ENCODE results near the gene GMEB2.
A peak's percentile ranks its signal among the peaks of the same experiment; 100 is the strongest.
"Not testable (repeated sequence)": the region's sequence is repeated elsewhere in the genome, so short reads cannot be mapped to it uniquely, and the experiment has no call there.

The GMEB2 gene

DNA sequence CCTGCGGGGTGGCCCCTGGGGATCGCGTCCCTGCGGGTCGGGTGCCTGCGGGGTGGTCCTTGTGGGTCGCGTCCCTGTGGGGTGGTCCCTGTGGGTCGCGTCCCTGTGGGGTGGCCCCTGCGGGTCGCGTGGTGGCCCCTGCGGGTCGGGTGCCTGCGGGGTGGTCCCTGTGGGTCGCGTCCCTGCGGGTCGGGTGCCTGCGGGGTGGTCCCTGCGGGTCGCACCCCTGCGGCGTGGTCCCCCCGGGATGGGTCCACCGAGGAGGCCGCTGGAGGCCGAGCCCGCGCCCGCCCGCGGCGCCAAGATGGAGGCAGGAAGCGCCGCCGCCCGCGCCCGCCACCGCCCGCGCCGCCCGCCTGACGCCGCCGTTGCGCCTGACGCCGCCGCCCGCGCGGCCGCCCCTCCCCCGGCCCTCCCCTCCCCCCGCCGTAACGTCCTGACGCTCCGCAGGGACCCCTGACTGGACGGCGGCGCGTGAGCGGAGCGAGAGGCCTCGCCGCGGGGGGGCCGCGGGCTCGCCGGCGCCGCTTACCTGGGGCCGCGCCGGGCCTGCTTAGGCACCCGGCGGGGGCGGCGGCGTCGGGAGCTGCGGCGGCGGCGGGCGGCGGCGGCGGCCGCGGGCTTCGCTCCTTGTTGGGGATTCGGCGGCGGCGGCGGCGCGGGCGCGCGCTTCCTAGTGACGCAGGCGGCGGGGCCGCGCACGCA lies at the start of gene GMEB2:
Gene GMEB2, minus strand, starts transcription at position 678 of the 705 bp plus-strand sequence. CDS start 7,704 bp downstream, outside the sequence.
- DNase-seq (ENCODE audit: low spot score) = peak; percentile 85

GRCh38 chr20:63675681-63676368 lies 48.9 kb upstream of the GMEB2 start:
- DNase-seq (ENCODE audit: low spot score) = no peak

DNA sequence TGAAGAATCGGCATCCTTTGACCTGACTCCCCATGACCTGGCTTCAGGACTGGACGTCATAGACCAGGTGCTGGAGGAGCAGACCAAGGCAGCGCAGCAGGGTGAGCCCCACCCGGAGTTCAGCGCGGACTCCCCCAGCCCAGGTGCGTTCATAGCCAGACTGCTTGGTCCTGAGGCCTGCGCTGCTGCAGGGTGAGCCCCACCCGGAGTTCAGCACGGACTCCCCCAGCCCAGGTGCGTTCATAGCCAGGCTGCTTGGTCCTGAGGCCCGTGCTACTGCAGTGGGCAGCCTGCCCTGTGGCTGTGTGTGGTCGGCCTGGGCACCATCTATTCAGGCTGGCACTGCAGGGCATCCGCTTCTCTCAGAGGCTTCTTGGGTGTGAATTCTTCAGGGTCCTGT lies 47.0 kb upstream of the GMEB2 start:
- DNase-seq (ENCODE audit: low spot score) = no peak

DNA sequence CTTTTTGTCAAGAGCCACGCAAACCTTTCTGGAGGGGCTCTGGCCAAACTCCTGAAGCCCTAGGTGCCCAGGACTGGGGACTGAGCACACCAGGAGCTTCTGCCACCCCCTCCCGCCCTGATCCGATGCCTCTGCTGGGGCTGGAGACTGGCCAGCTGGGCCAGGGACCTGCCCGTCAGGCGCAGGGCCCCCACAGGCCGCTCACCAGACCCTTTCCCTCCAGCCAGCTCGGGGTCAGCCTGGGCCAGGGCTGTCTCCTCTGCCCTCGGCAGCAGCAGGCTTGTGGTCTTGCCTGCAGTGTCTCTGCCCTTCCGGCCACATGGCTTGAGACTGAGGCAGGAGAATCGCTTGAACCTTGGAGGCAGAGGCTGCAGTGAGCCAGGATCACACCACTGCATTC lies 45.8 kb upstream of the GMEB2 start:
- DNase-seq (ENCODE audit: low spot score) = no peak

DNA sequence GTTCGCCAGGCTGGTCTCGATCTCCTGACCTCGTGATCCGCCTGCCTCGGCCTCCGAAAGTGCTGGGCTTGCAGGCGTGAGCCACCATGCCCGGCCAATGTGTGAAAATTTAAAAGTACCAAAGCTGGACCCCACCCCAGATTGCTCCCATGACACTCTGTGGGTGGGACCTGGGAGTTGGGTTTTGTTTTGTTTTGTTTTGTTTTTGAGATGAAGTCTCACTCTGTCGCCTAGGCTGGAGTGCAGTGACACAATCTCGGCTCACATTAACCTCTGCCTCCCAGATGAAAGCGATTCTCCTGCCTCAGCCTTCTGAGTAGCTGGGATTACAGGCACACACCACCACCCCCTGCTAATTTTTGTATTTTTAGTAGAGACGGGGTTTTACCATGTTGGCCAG lies 44.8 kb upstream of the GMEB2 start:
- not testable (repeated sequence) for DNase-seq (ENCODE audit: low spot score)

GRCh38 chr20:63668351-63668750 lies 41.5 kb upstream of the GMEB2 start:
- no peak for DNase-seq (ENCODE audit: low spot score)

DNA sequence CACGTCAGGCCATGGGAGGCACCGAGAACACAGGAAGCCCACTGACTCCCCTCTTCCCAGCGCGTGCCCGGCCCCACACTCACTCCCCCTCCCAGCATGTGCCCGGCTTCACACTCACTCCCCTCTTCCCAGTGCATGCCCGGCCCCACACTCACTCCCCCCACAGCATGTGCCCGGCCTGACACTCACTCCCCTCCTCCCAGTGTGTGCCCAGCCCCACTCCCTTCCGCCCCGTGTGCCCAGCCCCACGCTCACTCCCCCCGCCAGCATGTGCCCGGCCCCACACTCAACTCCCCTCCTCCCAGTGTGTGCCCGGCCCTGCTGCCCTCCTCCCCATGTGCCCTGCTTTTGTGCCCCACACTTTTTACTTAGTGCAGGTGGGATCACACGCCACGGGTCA lies 41.0 kb upstream of the GMEB2 start:
- DNase-seq (ENCODE audit: low spot score) = no peak

DNA sequence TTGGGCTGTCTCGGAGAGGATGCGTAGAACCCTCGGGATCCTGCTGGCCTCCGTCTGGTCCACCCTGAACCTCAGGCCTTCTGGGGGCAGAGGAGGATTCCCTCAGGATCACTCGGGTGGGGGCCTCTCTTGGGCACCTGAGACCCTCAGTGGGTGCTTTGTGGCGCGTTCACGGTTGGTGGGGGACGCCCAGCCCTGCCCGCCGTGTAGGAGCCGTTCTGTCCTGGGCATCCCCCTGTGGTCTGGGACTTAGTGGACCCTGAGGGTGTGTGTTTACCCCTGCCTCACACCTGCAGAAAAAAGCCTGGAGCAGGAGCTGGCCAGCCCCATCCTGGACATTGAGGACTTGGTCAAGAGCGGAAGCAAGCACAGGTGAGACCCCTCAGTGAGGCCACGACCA lies 38.8 kb upstream of the GMEB2 start:
- no peak for DNase-seq (ENCODE audit: low spot score)

- no peak for DNase-seq (ENCODE audit: low spot score)
Measured at GRCh38 chr20:63664861-63665594, 38.1 kb upstream of the GMEB2 start.

- no peak for DNase-seq (ENCODE audit: low spot score)
Measured at GRCh38 chr20:63664143-63664851, 37.4 kb upstream of the GMEB2 start.

DNA sequence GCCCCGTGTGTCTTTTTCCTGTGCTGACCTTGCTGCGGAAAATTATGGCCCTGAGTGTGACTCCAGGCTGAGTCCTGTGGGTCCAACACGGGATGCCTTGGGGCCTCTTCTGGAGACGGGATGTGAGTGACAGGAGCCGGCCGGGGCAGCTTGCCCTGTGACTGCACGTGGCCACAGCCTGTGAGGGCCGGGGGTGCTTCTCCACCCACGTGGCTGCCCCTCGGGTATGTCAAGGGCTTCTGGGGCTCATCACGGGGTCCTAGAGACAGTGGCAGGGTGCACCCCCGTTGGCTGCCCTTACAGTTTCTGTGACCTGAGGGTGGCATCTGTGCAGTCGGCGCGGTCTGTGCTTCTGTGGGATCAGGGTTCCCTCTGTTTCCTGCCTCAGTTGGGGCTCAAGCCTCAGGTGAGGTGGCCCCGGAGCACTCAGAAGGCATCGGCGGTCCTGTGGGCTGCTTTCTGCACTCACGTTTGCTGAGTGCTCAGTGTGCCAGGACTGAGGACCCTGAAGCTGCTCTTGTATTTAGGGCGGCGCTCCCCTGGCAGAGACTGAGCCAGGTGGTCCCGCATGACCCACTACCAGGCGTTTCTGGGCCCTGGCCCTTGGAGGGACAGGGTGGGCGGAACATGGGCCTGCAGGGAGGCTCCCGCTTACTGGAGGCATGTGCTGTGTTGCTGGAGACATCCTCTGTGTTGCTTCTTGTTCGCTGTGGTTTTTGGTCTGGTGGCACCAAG lies 36.6 kb upstream of the GMEB2 start:
- no peak for DNase-seq (ENCODE audit: low spot score)

DNA sequence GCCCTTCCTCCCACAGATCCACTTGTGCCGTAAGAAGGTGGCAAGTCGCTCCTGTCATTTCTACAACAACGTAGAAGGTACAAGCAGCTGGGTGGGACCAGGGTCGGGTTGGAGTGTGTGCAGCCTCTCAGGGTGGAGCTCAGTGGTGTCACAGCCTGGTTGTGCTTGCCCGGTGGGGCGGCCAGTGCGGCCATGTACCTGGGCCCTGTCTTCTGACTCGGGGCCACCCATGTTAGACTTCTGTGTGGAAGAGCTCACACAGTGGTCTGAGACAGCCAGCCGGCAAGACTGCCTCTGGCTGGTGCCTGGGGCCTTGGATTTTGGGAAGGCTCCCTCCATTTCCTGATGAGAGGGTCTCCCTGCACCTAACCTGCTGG lies 35.9 kb upstream of the GMEB2 start:
- DNase-seq (ENCODE audit: low spot score) = no peak

- no peak for DNase-seq (ENCODE audit: low spot score)
Measured at GRCh38 chr20:63661959-63662812, 35.3 kb upstream of the GMEB2 start.

DNA sequence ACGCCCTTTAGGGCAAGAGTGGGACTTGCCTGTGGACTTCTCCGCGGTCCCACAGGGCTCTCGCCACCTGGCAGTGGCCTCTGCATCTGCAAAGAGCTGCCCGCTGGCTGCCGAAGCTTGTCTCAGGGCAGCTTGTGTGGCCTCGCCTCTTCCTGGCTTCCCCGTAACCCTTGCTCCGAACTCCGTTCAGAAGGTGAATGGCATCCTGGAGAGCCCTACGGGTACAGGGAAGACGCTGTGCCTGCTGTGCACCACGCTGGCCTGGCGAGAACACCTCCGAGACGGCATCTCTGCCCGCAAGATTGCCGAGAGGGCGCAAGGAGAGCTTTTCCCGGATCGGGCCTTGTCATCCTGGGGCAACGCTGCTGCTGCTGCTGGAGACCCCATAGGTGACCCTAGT lies 34.2 kb upstream of the GMEB2 start:
- no peak for DNase-seq (ENCODE audit: low spot score)

DNA sequence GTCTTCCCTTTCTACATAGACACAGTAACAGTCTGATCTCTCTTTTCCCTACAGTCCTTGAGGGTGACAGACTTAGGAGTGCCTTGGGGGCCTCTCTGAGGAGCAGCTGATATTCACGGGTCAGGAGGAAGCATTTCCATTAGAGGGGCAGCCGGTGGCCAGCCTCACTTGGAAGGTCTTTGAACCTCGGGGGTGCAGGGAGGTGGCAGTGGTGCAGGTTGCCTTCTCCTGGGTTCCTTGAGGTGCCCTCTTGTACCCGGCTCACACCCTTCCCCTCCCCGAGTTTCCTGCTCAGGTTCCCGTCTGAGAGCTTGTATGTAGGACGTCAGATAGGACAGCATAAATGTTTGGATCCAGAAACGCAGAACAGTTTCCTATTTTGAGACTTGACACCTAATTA lies 33.7 kb upstream of the GMEB2 start:
- DNase-seq (ENCODE audit: low spot score) = no peak

DNA sequence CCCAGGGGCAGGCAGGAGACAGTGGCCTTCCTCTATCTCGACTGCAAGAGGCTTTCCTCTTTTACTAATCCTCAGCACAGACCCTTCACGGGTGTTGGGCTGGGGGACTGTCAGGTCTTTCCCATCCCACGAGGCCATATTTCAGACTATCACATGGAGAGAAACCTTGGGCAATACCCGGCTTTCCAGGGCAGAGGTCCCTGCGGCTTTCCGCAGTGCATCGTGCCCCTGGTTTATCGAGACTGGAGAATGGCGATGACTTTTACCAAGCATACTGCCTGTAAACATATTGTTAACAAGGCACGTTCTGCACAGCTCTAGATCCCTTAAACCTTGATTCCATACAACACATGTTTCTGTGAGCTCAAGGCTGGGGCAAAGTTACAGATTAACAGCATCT lies 33.3 kb upstream of the GMEB2 start:
- DNase-seq (ENCODE audit: low spot score) = not testable (repeated sequence)

DNA sequence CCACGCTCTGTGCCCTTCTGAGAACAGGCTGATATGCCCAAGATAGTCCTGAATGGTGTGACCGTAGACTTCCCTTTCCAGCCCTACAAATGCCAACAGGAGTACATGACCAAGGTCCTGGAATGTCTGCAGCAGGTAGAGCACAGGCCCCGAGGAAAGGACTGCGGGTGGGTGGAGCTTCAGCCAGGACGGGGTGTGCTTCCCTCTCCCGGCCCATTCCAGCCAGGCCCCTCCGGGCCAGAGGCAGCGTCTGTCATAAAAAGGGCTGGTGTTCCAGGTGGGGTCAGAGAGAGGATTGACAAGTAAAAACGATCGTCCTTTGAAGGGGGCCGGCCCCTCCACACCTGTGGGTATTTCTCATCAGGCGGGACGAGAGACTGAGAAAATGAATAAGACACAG lies 32.5 kb upstream of the GMEB2 start:
- no peak for DNase-seq (ENCODE audit: low spot score)

DNA sequence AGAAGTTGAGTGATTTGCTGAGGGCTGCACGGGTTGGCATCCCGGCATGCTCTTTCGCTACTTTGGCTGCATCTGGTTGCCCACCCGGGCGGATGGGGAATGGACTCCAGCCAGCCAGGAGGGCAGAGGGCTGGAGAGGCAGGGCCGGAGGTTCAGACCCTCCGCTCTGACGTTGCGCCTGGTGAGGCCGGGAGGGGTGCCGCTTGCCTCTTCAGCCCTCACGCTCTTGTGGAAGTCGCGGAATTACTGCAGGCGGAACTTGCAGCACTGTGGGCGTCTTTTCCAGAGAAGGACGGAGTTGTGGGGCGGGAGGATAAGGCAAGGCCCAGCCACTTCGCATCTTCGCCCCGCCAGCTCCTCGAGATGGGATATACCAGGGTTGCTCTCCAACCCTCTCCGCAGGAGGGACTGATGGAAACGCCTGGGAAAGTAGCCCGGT lies 31.9 kb upstream of the GMEB2 start:
- DNase-seq (ENCODE audit: low spot score) = peak; percentile 60

DNA sequence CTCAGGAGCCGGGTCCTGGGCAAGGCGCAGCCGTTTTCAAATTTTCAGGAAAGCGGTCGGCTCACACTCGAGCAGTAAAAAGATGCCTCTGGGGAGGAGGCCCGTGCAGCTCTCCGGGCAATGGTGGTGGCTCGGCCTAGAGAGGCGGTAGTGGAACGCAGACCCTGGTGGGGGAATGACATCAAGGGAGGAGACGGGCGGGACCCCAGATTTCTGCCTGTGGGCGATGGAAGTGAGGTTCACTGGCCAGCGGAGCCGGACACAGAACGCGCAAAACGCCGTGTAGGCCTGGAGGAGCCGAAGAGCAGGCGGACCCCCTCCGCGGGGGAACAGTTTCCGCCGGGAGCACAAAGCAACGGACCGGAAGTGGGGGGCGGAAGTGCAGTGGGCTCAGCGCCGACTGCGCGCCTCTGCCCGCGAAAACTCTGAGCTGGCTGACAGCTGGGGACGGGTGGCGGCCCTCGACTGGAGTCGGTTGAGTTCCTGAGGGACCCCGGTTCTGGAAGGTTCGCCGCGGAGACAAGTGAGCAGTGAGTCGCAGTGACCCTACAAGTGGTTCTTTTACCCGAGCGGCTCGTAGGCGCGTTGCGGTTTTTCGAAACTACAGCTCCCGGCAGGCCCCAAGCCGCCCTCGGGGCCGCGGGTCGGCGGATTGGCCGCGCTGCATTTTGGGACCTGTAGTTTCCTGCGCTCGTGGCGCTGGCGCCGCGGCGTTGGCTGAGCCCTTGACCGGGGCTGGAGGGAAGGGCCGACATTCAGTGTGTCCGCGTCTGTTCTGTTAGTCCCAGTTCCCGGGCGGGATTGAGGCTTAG lies 31.2 kb upstream of the GMEB2 start, which contains the start of gene RTEL1:
Gene RTEL1, plus strand, starts transcription at position 376 of the 812 bp plus-strand sequence. CDS start 1,091 bp downstream, outside the sequence.
- DNase-seq (ENCODE audit: low spot score) = peak; percentile 98
